Measurements from ENCODE around the gene COMTD1.

The COMTD1 gene

GRCh38 chr10:75235375-75236177, at the start of gene COMTD1:
COMTD1 (minus strand) TSS chr10:75235957; CDS start chr10:75235928, 29 bp downstream.
- peak; percentile 89 to 92 for DNase-seq (ENCODE audit: low read depth in 1 of 2, low spot score in 1 of 2)

GRCh38 chr10:75283671-75284470, 48.1 kb upstream of the COMTD1 start:
- no peak for DNase-seq (ENCODE audit: low read depth in 1 of 2, low spot score in 1 of 2)

GRCh38 chr10:75283078-75283670, 47.4 kb upstream of the COMTD1 start:
- no peak for DNase-seq (ENCODE audit: low read depth in 1 of 2, low spot score in 1 of 2)

- no peak for DNase-seq (ENCODE audit: low read depth in 1 of 2, low spot score in 1 of 2)
Observed at GRCh38 chr10:75281974-75282373, 46.2 kb upstream of the COMTD1 start.

- no peak for DNase-seq (ENCODE audit: low read depth in 1 of 2, low spot score in 1 of 2)
Observed at GRCh38 chr10:75280236-75280635, 44.5 kb upstream of the COMTD1 start.

GRCh38 chr10:75276069-75276872, 40.5 kb upstream of the COMTD1 start:
- no peak for DNase-seq (ENCODE audit: low read depth in 1 of 2, low spot score in 1 of 2)

- DNase-seq (ENCODE audit: low read depth in 1 of 2, low spot score in 1 of 2) = no peak
Observed at GRCh38 chr10:75272896-75273295, 37.1 kb upstream of the COMTD1 start.

GRCh38 chr10:75272094-75272493, 36.3 kb upstream of the COMTD1 start:
- DNase-seq (ENCODE audit: low read depth in 1 of 2, low spot score in 1 of 2) = no peak

GRCh38 chr10:75269605-75270004, 33.8 kb upstream of the COMTD1 start:
- no peak for DNase-seq (ENCODE audit: low read depth in 1 of 2, low spot score in 1 of 2)

- DNase-seq (ENCODE audit: low read depth in 1 of 2, low spot score in 1 of 2) = no peak
Observed at GRCh38 chr10:75266945-75267344, 31.2 kb upstream of the COMTD1 start.

GRCh38 chr10:75265856-75266255, 30.1 kb upstream of the COMTD1 start:
- no peak for DNase-seq (ENCODE audit: low read depth in 1 of 2, low spot score in 1 of 2)

- no peak for DNase-seq (ENCODE audit: low read depth in 1 of 2, low spot score in 1 of 2)
Observed at GRCh38 chr10:75263806-75264205, 28.0 kb upstream of the COMTD1 start.

- no peak for DNase-seq (ENCODE audit: low read depth in 1 of 2, low spot score in 1 of 2)
Observed at GRCh38 chr10:75261813-75262705, 26.3 kb upstream of the COMTD1 start.

- DNase-seq (ENCODE audit: low read depth in 1 of 2, low spot score in 1 of 2) = no peak
Observed at GRCh38 chr10:75260990-75261389, 25.2 kb upstream of the COMTD1 start.

GRCh38 chr10:75254739-75255138, 19.0 kb upstream of the COMTD1 start:
- no peak for DNase-seq (ENCODE audit: low read depth in 1 of 2, low spot score in 1 of 2)

GRCh38 chr10:75253281-75254220, 17.8 kb upstream of the COMTD1 start:
- DNase-seq (ENCODE audit: low read depth in 1 of 2, low spot score in 1 of 2) = no peak

GRCh38 chr10:75250934-75251333, 15.2 kb upstream of the COMTD1 start:
- DNase-seq (ENCODE audit: low read depth in 1 of 2, low spot score in 1 of 2) = no peak

GRCh38 chr10:75247797-75248196, 12.0 kb upstream of the COMTD1 start:
- no peak for DNase-seq (ENCODE audit: low read depth in 1 of 2, low spot score in 1 of 2)

GRCh38 chr10:75246506-75246905, 10.7 kb upstream of the COMTD1 start:
- no peak for DNase-seq (ENCODE audit: low read depth in 1 of 2, low spot score in 1 of 2)
